Measurements from ENCODE around the gene SH3RF3.

GRCh38 chr2:109085912-109086742, 42.9 kb upstream of the SH3RF3 start:
- TF ChIP-seq PHF8 (IDR thresholded peaks at IDR 0.05; ENCODE audit: borderline replicate concordance, low read length) (no peak), CHD1 (IDR thresholded peaks at IDR 0.05; ENCODE audit: low read length) (no peak), POLR2AphosphoS5 (IDR thresholded peaks at IDR 0.05; ENCODE audit: control insufficient read depth, insufficient read depth, low read depth, low read length) (no peak), DACH1 (IDR thresholded peaks at IDR 0.05; ENCODE audit: partially characterized antibody) (no peak), ESRRA (IDR thresholded peaks at IDR 0.05; ENCODE audit: borderline replicate concordance, low read depth) (no peak), ZBTB1 (CRISPR knock-in tag; IDR thresholded peaks at IDR 0.05; ENCODE audit: borderline replicate concordance, low read depth) (no peak)
